Sigmoid colon (tissue), 7 donors: ENCODE measurements around the gene PELI2. TPM values are rescaled to one million over a fixed set of nuclear protein-coding genes. Genes with fewer than 3 reads are reported as not detected.

Experiments
- DNase-seq: peaks from one replicate; pipeline ENCODE4 v3.0.0-alpha.2; 2019
- H3K27ac ChIP-seq, 4 donors: fragments of 200-600 bp; sonication (generic); one replicate each; pipeline ENCODE4 v1.5.1; 2016 to 2019; ENCODE audit warnings: mild to moderate bottlenecking in 1 of 4
- H3K27me3 ChIP-seq, 3 donors: fragments of 200-600 bp; sonication (generic); one replicate each; pipeline ENCODE4 v1.5.1; 2019; ENCODE audit warnings: mild to moderate bottlenecking in 1 of 3
- H3K36me3 ChIP-seq, 4 donors: fragments of 200-600 bp; sonication (generic); one replicate each; pipeline ENCODE4 v1.5.1; 2016 to 2019
- H3K4me1 ChIP-seq, 4 donors: fragments of 200-600 bp; sonication (generic); one replicate each; pipeline ENCODE4 v1.5.1; 2017 to 2019
- H3K4me3 ChIP-seq, 4 donors: fragments of 200-600 bp; sonication (generic); one replicate each; pipeline ENCODE4 v1.5.1; 2017 to 2019; ENCODE audit warnings: mild to moderate bottlenecking in 2 of 4, moderate library complexity in 1 of 4
- H3K9me3 ChIP-seq, 4 donors: fragments of 200-600 bp in 3 of 4; sonication (generic) in 3 of 4; one replicate each; pipeline versions ENCODE4 v1.5.1 to v1.6.1; 2013 to 2019
- CTCF ChIP-seq, 4 experiments: fragments of 450-650 bp in 3 of 4; fragments of 200-600 bp in 1 of 4; IDR thresholded peaks; one replicate each; pipeline ENCODE4 v1.5.1; 2016 to 2019; ENCODE audit warnings: antibody characterized with exemption in 4 of 4, mild to moderate bottlenecking in 3 of 4, moderate library complexity in 2 of 4
- EP300 ChIP-seq, 4 donors: sonication (generic); formaldehyde crosslinking; IDR thresholded peaks; one replicate each; pipeline ENCODE4 v1.6.1; 2017; ENCODE audit warnings: antibody characterized with exemption in 4 of 4
- POLR2A ChIP-seq, 2 donors: fragments of 450-650 bp; IDR thresholded peaks; one replicate each; pipeline ENCODE4 v1.6.1; 2016; ENCODE audit warnings: antibody characterized with exemption in 2 of 2, mild to moderate bottlenecking in 2 of 2, moderate library complexity in 2 of 2
- POLR2AphosphoS5 ChIP-seq, 4 donors: sonication (generic); formaldehyde crosslinking; IDR thresholded peaks; one replicate each; pipeline ENCODE4 v1.6.1; 2017; ENCODE audit warnings: antibody characterized with exemption in 4 of 4
- WGBS, 2 donors: extraction: QIAGEN DNeasy Blood & Tissue Kit; methylation state at CpG; one replicate each; pipeline ENCODE4 v1.1.7; 2013; 5-methylcytosine and 5-hydroxymethylcytosine counted together
- intact Hi-C: fragments of 100-400 bp; cut with DNase I; formaldehyde crosslinking; loops from one replicate; pipeline ENCODE4 v1.15.1; 2023
- polyA plus RNA-seq, 3 donors: library from polyadenylated mRNA; stranded (reverse); fragments of 200-250 nt; gene quantifications; one replicate each; pipeline ENCODE4 v1.2.3, GENCODE V29; 2013
- total RNA-seq, 4 donors: library from RNA; depleted of rRNA; stranded (reverse); fragments of >200 nt; gene quantifications; one replicate each; pipeline ENCODE4 v1.1.0, GENCODE V29; 2016
- donor health status: healthy with polysubstance abuse.
- donor health status: Bipolar disorder and iron deficiency.
- donor health status: healthy.

The PELI2 gene
- total and polyA plus RNA-seq, 7 donors: 4.5 to 34.3 (median 26.3) TPM

DNA sequence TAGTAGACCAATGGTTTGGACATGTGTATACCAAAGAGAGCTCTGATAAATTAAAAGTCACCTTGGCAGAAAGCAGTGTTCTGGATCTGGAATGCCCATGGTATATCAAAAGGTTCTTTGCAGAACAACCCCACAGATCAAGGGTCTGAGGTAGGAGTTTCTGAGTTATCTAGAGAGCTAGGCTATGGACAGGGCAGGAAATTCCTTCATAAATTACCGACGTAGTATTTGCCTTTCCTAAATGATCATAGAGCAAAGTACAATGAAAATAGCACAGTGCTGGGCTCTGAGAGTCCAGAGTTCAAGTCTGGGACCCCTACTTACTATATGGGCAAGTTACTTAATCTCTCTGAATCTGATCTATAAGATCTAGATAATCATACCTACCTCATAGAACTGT lies 35.3 kb upstream of the PELI2 start:
- H3K4me3 ChIP-seq: no peak overlapping the region
- no peak overlapping the region for H3K27ac ChIP-seq
- H3K9me3 ChIP-seq: no peaks in the 10 kb centered on the region
- H3K36me3 ChIP-seq: no peaks in the 10 kb centered on the region
- intact Hi-C loops: no loop called here
- DNase-seq: no peak
- WGBS, 2 donors: 32 to 62% methylated on average over 2 of the region's 2 CpGs
- peaks cover 0 to 12% (median 10%) of the 10 kb centered on the region in 4 donors for H3K4me1 ChIP-seq
- TF ChIP-seq CTCF (IDR thresholded peaks at IDR 0.05): no peak
- no peak for TF ChIP-seq POLR2A (IDR thresholded peaks at IDR 0.05)
- no peak for TF ChIP-seq EP300 (IDR thresholded peaks at IDR 0.05)
- TF ChIP-seq POLR2AphosphoS5 (IDR thresholded peaks at IDR 0.05): no peak
- H3K27me3 ChIP-seq: no peaks in the 10 kb centered on the region

DNA sequence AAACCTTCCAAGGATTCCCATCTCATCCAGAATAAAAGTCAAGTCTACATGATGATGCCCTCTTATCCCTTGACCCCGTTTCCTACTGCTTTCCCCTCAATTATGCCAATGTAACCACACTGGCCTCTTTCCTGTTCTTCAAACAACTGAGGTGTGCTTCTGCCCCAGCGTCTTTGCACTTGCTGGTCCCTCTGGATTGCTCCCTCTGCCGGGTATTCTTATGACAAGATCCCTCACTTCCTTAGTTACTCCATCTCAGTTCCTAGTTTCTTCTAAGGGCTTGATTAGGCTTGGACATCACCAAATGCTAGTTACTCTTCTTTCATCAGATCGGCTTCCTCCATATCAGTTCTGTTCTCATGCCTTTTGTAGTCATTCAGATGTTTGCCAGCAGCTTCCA lies 32.7 kb upstream of the PELI2 start:
- peaks cover 0 to 21% (median 19%) of the 10 kb centered on the region in 4 donors for H3K4me1 ChIP-seq
- TF ChIP-seq CTCF (IDR thresholded peaks at IDR 0.05): no peak
- no peak for TF ChIP-seq EP300 (IDR thresholded peaks at IDR 0.05)
- TF ChIP-seq POLR2A (IDR thresholded peaks at IDR 0.05): no peak
- no peak for TF ChIP-seq POLR2AphosphoS5 (IDR thresholded peaks at IDR 0.05)
- H3K4me3 ChIP-seq: no peak overlapping the region
- intact Hi-C loops: no loop called here
- H3K27ac ChIP-seq: no peak overlapping the region
- WGBS, 2 donors: 86 to 87% methylated on average over 4 of the region's 4 CpGs
- H3K36me3 ChIP-seq: no peaks in the 10 kb centered on the region
- no peaks in the 10 kb centered on the region for H3K27me3 ChIP-seq
- H3K9me3 ChIP-seq: no peaks in the 10 kb centered on the region
- DNase-seq: no peak

DNA sequence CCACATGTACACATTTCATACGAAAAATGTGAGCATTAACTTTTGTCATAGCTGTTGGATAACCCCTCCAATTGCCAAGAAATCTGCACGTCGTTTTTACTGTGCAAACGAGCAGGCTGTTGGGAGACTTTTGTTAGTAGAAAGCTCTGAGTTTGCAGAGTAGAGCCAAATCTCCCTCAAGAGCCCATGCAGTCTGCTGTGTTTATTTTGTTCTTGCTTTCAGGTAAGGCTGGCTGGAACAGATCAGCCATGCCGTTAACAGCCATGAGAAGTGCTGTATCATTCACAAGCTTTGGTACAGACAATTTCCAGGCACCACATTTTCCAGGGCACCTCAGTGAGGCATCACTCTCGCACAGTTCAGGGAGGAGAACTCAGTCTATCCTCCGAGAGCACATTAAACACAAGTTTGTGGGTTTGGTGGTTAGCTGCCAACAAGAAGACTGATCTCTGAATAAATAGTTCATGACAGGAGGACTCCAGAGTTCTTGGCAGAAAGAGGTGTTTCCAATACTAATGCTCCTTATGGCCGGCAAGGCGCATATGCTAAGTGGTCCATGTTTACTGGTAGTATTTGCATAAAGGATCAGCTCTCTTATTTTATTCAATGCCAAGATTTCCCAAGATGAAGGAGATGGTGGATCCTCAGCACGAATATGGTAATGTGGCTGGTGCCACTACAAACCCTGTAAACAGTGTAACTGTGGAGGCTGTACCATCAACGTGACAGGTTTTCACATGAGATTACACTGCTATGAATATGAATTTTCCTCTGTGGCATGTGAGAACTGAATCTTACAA lies 30.3 kb upstream of the PELI2 start:
- Histone ChIP-seq H3K4me3 (no peak overlapping the region), H3K27ac (peak overlapping the region in 3 of 4 donors; percentile 49 to 65 (median 60)), H3K27me3 (no peaks in the 10 kb centered on the region), H3K9me3 (no peaks in the 10 kb centered on the region), H3K36me3 (no peaks in the 10 kb centered on the region), H3K4me1 (peaks cover 0 to 21% (median 19%) of the 10 kb centered on the region in 4 donors)
- intact Hi-C loops: loop anchor here (2.0 kb wide), 1 partner anchor 31 kb away; the partner anchor contains the start of gene PELI2
- TF ChIP-seq POLR2AphosphoS5 (IDR thresholded peaks at IDR 0.05) (peak; percentile 61 to 82 (median 72)), EP300 (IDR thresholded peaks at IDR 0.05) (no peak)
- peak; percentile 74 for DNase-seq
- WGBS, 2 donors: 60 to 73% methylated on average over 11 of the region's 11 CpGs

GRCh38 chr14:56088941-56089340 lies 29.3 kb upstream of the PELI2 start:
- 76% methylated on average over 3 of the region's 3 CpGs for WGBS, 2 donors
- intact Hi-C loops: no loop called here
- Histone ChIP-seq H3K4me1 (peaks cover 0 to 21% (median 19%) of the 10 kb centered on the region in 4 donors), H3K4me3 (no peak overlapping the region), H3K27me3 (no peaks in the 10 kb centered on the region), H3K9me3 (no peaks in the 10 kb centered on the region), H3K27ac (peak overlapping the region in 3 of 4 donors; percentile 49 to 65 (median 60)), H3K36me3 (no peaks in the 10 kb centered on the region)
- TF ChIP-seq CTCF (IDR thresholded peaks at IDR 0.05) (no peak), EP300 (IDR thresholded peaks at IDR 0.05) (no peak), POLR2A (IDR thresholded peaks at IDR 0.05) (no peak), POLR2AphosphoS5 (IDR thresholded peaks at IDR 0.05) (no peak)
- no peak for DNase-seq

- no peak overlapping the region for H3K4me3 ChIP-seq
- H3K36me3 ChIP-seq: no peaks in the 10 kb centered on the region
- no peaks in the 10 kb centered on the region for H3K27me3 ChIP-seq
- H3K4me1 ChIP-seq: peaks cover 0 to 14% (median 8%) of the 10 kb centered on the region in 4 donors
- TF ChIP-seq EP300 (IDR thresholded peaks at IDR 0.05) (no peak), POLR2AphosphoS5 (IDR thresholded peaks at IDR 0.05) (no peak), CTCF (IDR thresholded peaks at IDR 0.05) (no peak), POLR2A (IDR thresholded peaks at IDR 0.05) (no peak)
- intact Hi-C loops: no loop called here
- no peak for DNase-seq
- 92 to 93% methylated on average over 1 of the region's 1 CpG for WGBS, 2 donors
- no peaks in the 10 kb centered on the region for H3K9me3 ChIP-seq
- H3K27ac ChIP-seq: no peak overlapping the region
These were observed 25.4 kb upstream of the PELI2 start for GRCh38 chr14:56092763-56093162.
